ENCODE data around the gene DYNLT1.
"Not testable (repeated sequence)": the region's sequence is repeated elsewhere in the genome, so short reads cannot be mapped to it uniquely, and the experiment has no call there.

The DYNLT1 gene

GRCh38 chr6:158640519-158640918 is 4.0 kb downstream of the DYNLT1 start:
- no peak for DNase-seq (ENCODE audit: low spot score)

- DNase-seq (ENCODE audit: low spot score), result no peak
Observed at GRCh38 chr6:158639056-158639455, 5.5 kb downstream of the DYNLT1 start.

GRCh38 chr6:158638324-158638854 is 6.2 kb downstream of the DYNLT1 start:
- no peak for DNase-seq (ENCODE audit: low spot score)

- no peak for DNase-seq (ENCODE audit: low spot score)
Observed at GRCh38 chr6:158636778-158637177, 7.8 kb downstream of the DYNLT1 start.

GRCh38 chr6:158635427-158636073 is 9.0 kb downstream of the DYNLT1 start:
- DNase-seq (ENCODE audit: low spot score), result no peak

- no peak for DNase-seq (ENCODE audit: low spot score)
Observed at GRCh38 chr6:158634695-158635426, 9.7 kb downstream of the DYNLT1 start.

GRCh38 chr6:158633127-158633526 is 11.4 kb downstream of the DYNLT1 start:
- no peak for DNase-seq (ENCODE audit: low spot score)

GRCh38 chr6:158632538-158633119 is 11.9 kb downstream of the DYNLT1 start:
- not testable (repeated sequence) for DNase-seq (ENCODE audit: low spot score)

- DNase-seq (ENCODE audit: low spot score), result no peak
Observed at GRCh38 chr6:158631678-158632537, 12.6 kb downstream of the DYNLT1 start.

GRCh38 chr6:158630938-158631616 is 13.5 kb downstream of the DYNLT1 start:
- no peak for DNase-seq (ENCODE audit: low spot score)

- no peak for DNase-seq (ENCODE audit: low spot score)
Observed at GRCh38 chr6:158629367-158630221, 14.9 kb downstream of the DYNLT1 start.

GRCh38 chr6:158628542-158628941 is 16.0 kb downstream of the DYNLT1 start:
- no peak for DNase-seq (ENCODE audit: low spot score)

GRCh38 chr6:158627940-158628211 is 16.7 kb downstream of the DYNLT1 start:
- DNase-seq (ENCODE audit: low spot score), result no peak

GRCh38 chr6:158627168-158627939 is 17.2 kb downstream of the DYNLT1 start:
- DNase-seq (ENCODE audit: low spot score), result no peak

- DNase-seq (ENCODE audit: low spot score), result no peak
Observed at GRCh38 chr6:158626360-158627167, 18.0 kb downstream of the DYNLT1 start.

- DNase-seq (ENCODE audit: low spot score), result no peak
Observed at GRCh38 chr6:158625881-158626305, 18.6 kb downstream of the DYNLT1 start.

- DNase-seq (ENCODE audit: low spot score), result no peak
Observed at GRCh38 chr6:158624684-158625682, 19.6 kb downstream of the DYNLT1 start.

Measured in ecto neural progenitor cell (in vitro differentiated cells).